Measurements from ENCODE around the gene CALM3.
"Not testable (repeated sequence)": the region's sequence is repeated elsewhere in the genome, so short reads cannot be mapped to it uniquely, and the experiment has no call there.

The CALM3 gene

DNA sequence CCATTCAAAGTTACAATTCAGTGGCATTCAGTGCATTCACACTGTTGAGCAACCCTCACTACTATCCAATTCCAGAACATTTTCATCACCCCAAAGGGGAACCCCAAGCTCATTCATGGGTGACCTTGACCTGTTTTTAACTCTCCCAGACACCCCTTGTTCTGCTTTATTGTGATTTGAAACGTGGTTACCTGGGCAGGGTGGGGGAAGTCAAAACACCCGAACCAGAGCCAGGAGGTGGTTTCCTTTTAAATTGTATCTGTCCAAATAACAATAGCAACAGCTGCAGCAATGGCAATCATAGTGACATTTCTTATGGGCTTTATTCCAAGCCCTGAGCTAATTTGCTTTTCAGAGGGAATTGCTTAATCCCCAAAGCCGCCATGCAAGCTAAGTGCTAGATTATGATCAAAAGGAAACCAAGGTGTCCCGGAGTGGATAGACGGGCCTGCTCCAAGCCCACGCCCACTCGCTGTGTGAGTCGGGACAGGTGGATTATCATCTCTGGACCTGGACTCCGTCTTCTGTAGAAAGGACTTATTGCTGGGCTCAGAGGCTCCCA is 17.6 kb downstream of the CALM3 start:
- Histone ChIP-seq H3K36me3 (ENCODE audit: control insufficient read depth in 1 of 2, insufficient read depth in 2 of 2, low read length in 2 of 2) (no peaks in the 10 kb centered on the region), H3K9me3 (ENCODE audit: control insufficient read depth in 1 of 2, low read length in 2 of 2) (no peaks in the 10 kb centered on the region), H3K4me3 (ENCODE audit: low read depth in 1 of 2, low read length in 2 of 2) (no peak overlapping the region), H3K27me3 (ENCODE audit: low read depth, low read length) (no peaks in the 10 kb centered on the region), H3K4me1 (ENCODE audit: control insufficient read depth in 1 of 2, insufficient read depth in 2 of 2, low read length in 2 of 2) (peaks cover 6 to 49% of the 10 kb centered on the region in 2 donors), H3K27ac (ENCODE audit: low read length) (no peak overlapping the region)

DNA sequence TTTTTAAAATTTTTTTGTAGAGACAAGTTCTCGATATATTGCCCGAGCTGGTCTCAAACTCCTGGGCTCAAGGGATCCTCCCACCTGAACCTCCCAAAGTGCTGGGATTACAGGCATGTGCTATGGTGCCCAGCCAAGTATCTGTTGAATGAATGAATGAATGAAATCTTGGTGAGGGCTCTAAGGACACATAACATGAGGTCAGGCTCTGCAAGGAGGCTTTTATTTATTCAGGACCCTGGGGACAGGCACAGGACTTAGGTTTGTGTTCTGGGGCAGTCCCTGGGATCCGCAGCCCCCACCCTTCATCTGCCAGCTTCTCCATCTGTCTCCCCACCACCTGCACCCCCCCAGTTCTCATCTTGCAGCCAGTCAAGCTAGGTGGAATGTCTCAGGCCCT is 19.1 kb downstream of the CALM3 start:
- Histone ChIP-seq H3K4me1 (ENCODE audit: control insufficient read depth in 1 of 2, insufficient read depth in 2 of 2, low read length in 2 of 2) (peaks cover 11 to 59% of the 10 kb centered on the region in 2 donors), H3K27ac (ENCODE audit: low read length) (no peak overlapping the region), H3K36me3 (ENCODE audit: control insufficient read depth in 1 of 2, insufficient read depth in 2 of 2, low read length in 2 of 2) (no peaks in the 10 kb centered on the region), H3K27me3 (ENCODE audit: low read depth, low read length) (no peaks in the 10 kb centered on the region), H3K9me3 (ENCODE audit: control insufficient read depth in 1 of 2, low read length in 2 of 2) (no peaks in the 10 kb centered on the region), H3K4me3 (ENCODE audit: low read depth in 1 of 2, low read length in 2 of 2) (peak overlapping the region in 1 of 2 donors; percentile 46)

DNA sequence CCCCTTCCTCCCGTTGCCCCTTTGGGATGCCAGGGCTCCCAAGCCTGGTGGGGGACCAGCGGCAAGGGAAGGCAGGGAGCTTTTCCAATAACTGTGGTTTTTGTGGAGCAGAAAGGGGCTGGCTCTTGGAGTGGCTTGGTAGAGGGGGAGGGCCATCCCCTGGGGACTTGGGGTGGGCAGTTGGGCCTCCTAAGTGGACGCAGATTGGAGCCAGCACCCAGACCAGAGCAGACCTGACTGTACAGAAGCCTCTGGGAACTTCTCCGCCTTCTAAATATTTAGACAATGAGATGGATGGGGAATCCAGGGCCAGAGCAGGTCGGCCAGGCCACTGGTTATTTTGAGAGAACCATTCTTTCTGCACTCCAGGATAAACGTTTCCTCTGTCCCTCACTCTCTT is 19.6 kb downstream of the CALM3 start:
- H3K4me1 ChIP-seq (ENCODE audit: control insufficient read depth in 1 of 2, insufficient read depth in 2 of 2, low read length in 2 of 2) = peaks cover 15 to 63% of the 10 kb centered on the region in 2 donors
- peak overlapping the region; percentile 74 for H3K27ac ChIP-seq (ENCODE audit: low read length)
- H3K4me3 ChIP-seq (ENCODE audit: low read depth in 1 of 2, low read length in 2 of 2) = peak overlapping the region; percentile 42 to 46
- no peaks in the 10 kb centered on the region for H3K27me3 ChIP-seq (ENCODE audit: low read depth, low read length)
- H3K9me3 ChIP-seq (ENCODE audit: control insufficient read depth in 1 of 2, low read length in 2 of 2) = no peaks in the 10 kb centered on the region
- no peaks in the 10 kb centered on the region for H3K36me3 ChIP-seq (ENCODE audit: control insufficient read depth in 1 of 2, insufficient read depth in 2 of 2, low read length in 2 of 2)

DNA sequence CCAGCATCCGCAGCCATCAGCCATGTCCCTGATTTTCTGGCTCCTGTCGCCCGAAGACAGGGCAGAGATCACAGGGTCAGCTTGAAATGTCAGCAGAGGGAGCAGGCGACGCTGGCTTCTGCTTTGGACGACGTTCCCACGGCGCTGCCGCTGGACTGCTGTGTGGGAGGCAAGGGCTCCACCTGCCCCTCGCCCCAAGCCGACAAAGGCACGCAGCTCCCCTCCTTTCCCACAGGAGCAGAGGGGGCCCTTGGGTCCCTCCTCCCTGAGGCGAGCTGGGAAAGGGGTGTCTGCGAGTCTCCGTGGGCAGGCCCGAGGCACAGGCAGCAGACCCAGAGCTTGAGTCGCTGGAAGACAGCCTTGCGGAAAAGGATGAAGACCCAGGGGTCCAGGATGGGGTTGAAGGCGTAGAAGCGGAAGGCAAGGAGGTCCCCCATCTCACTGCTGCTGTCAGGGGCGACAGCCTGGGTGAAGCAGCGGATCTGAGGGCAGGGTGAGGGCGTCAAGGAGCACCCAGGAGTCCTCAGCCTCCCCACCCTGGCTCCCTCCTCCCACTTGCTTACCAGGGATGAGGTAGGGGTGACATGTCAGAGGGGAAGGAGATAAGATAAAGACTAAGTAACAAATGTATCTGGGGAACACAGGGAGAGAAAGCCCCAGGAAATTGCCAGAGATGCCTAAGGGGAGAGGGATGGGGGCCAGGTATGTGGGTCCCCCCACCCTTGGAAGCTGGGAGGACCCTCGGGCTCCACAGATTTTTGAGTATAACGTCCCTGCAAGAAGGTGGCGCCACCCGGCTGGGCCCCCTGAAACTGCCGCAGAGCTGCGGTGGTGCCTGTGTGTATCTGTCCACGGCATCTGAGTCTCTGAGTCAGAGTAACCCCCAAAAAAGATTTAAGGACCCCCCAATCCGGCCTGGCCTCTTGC is 20.3 kb downstream of the CALM3 start:
- Histone ChIP-seq H3K27me3 (ENCODE audit: low read depth, low read length) (no peaks in the 10 kb centered on the region), H3K9me3 (ENCODE audit: control insufficient read depth in 1 of 2, low read length in 2 of 2) (no peaks in the 10 kb centered on the region), H3K4me1 (ENCODE audit: control insufficient read depth in 1 of 2, insufficient read depth in 2 of 2, low read length in 2 of 2) (peaks cover 20 to 63% of the 10 kb centered on the region in 2 donors), H3K36me3 (ENCODE audit: control insufficient read depth in 1 of 2, insufficient read depth in 2 of 2, low read length in 2 of 2) (no peaks in the 10 kb centered on the region), H3K4me3 (ENCODE audit: low read depth in 1 of 2, low read length in 2 of 2) (peak overlapping the region; percentile 42 to 46), H3K27ac (ENCODE audit: low read length) (peak overlapping the region; percentile 74)

- Histone ChIP-seq H3K4me1 (ENCODE audit: control insufficient read depth in 1 of 2, insufficient read depth in 2 of 2, low read length in 2 of 2) (peaks cover 19 to 57% of the 10 kb centered on the region in 2 donors), H3K27ac (ENCODE audit: low read length) (peak overlapping the region; percentile 74), H3K9me3 (ENCODE audit: control insufficient read depth in 1 of 2, low read length in 2 of 2) (no peaks in the 10 kb centered on the region), H3K27me3 (ENCODE audit: low read depth, low read length) (no peaks in the 10 kb centered on the region), H3K36me3 (ENCODE audit: control insufficient read depth in 1 of 2, insufficient read depth in 2 of 2, low read length in 2 of 2) (no peaks in the 10 kb centered on the region), H3K4me3 (ENCODE audit: low read depth in 1 of 2, low read length in 2 of 2) (peak overlapping the region; percentile 21 to 46)
Observed at GRCh38 chr19:46622118-46622446, 21.0 kb downstream of the CALM3 start.

DNA sequence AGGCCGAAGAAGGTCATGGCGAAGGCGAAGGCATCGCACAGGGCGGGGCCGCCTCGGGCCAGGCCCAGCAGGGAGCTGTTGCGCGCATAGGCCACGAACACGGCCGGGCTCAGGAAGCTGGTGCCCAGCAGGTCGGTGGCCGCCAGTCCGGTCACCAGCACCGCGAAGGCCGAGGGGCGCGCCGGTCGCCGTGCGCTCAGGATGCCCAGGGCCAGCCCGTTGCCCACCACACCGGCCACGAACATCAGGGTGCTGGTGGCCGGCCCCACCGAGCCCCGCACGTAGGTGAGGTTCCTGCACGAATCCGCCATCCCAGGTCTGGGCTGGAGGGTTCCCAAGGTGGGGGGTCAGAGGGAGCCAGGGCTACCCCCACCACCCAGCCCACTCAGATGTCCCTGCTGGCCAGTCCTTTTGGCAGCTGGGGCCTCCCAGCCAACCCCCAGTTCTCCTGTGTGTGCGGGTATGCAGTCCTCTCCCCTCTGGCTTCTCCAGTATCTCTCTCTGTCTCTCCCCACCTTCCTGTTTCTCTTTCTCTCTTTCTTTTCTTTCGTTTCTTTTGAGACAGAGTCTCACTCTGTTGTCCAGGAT is 22.9 kb downstream of the CALM3 start:
- Histone ChIP-seq H3K4me1 (ENCODE audit: control insufficient read depth in 1 of 2, insufficient read depth in 2 of 2, low read length in 2 of 2) (peaks cover 14 to 52% of the 10 kb centered on the region in 2 donors), H3K4me3 (ENCODE audit: low read depth in 1 of 2, low read length in 2 of 2) (peak overlapping the region; percentile 7 to 23), H3K9me3 (ENCODE audit: control insufficient read depth in 1 of 2, low read length in 2 of 2) (no peaks in the 10 kb centered on the region), H3K27ac (ENCODE audit: low read length) (no peak overlapping the region), H3K36me3 (ENCODE audit: control insufficient read depth in 1 of 2, insufficient read depth in 2 of 2, low read length in 2 of 2) (no peaks in the 10 kb centered on the region), H3K27me3 (ENCODE audit: low read depth, low read length) (no peaks in the 10 kb centered on the region)

DNA sequence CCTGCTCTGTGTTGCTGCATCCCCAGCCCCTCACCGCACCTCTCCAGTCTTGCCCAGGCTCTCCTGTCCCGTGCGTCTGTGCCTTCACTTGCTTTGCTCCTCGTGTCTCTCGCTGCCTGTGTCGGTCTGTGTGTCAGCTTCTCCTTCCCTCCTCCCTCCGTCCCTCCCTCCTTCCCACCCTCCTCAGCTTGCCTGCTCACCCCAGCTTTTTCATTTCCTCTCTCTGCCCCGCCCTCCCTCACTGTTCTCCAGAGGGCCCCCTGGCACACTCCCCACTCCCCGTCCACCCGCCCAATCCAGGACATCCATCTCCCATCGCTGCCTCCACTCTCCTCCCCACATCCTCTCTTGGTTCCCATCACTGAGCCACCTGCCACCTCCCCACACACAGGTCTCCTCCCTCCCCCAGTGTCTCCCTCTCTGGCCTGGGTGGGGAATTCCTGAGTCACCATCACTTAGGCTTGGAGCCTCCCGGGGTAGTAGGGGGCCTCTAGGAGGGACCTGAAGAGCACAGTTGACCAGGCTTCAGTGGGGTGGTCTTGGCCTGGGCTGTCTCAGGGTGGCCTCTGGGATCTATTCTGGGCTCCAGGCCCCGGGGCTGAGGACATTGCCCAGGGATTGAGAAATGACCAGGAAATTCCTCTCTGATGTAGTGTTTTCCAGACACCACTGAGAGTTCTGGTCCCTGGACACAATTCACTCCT is 24.0 kb downstream of the CALM3 start, which contains the start of gene PTGIR:
Gene PTGIR (minus strand): TSS at position 132 of the 704 bp plus-strand sequence. CDS start 864 bp downstream, outside the sequence.
- Histone ChIP-seq H3K27me3 (ENCODE audit: low read depth, low read length) (no peaks in the 10 kb centered on the region), H3K36me3 (ENCODE audit: control insufficient read depth in 1 of 2, insufficient read depth in 2 of 2, low read length in 2 of 2) (no peaks in the 10 kb centered on the region), H3K9me3 (ENCODE audit: control insufficient read depth in 1 of 2, low read length in 2 of 2) (no peaks in the 10 kb centered on the region), H3K4me1 (ENCODE audit: control insufficient read depth in 1 of 2, insufficient read depth in 2 of 2, low read length in 2 of 2) (peaks cover 14 to 43% of the 10 kb centered on the region in 2 donors), H3K4me3 (ENCODE audit: low read depth in 1 of 2, low read length in 2 of 2) (peak within 1 kb of the TSS; percentile 23 to 44), H3K27ac (ENCODE audit: low read length) (peak within 1 kb of the TSS; percentile 82)

DNA sequence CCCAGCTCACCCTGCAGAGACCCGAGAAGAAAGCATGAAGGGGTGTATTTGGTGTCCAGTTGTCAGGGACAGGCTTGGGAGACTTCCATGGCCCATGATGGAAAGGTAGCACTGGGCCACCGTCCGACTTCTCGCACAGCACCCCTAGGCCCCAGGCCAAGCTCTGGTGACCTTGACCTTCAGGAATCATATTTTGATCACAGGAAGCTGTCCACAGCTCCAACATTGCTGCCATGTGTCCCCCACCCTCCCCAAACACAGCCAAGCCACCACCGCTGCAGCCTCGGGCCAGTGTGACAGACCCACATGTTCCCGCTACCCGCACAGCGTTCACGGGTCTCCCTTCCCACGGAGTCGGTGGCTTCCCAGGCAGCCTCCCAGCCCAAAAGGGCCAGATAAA is 24.6 kb downstream of the CALM3 start:
- Histone ChIP-seq H3K27ac (ENCODE audit: low read length) (peak overlapping the region; percentile 82), H3K4me1 (ENCODE audit: control insufficient read depth in 1 of 2, insufficient read depth in 2 of 2, low read length in 2 of 2) (peaks cover 14 to 37% of the 10 kb centered on the region in 2 donors), H3K9me3 (ENCODE audit: control insufficient read depth in 1 of 2, low read length in 2 of 2) (no peaks in the 10 kb centered on the region), H3K4me3 (ENCODE audit: low read depth in 1 of 2, low read length in 2 of 2) (no peak overlapping the region), H3K36me3 (ENCODE audit: control insufficient read depth in 1 of 2, insufficient read depth in 2 of 2, low read length in 2 of 2) (no peaks in the 10 kb centered on the region), H3K27me3 (ENCODE audit: low read depth, low read length) (no peaks in the 10 kb centered on the region)

GRCh38 chr19:46626446-46626845 is 25.3 kb downstream of the CALM3 start:
- Histone ChIP-seq H3K36me3 (ENCODE audit: control insufficient read depth in 1 of 2, insufficient read depth in 2 of 2, low read length in 2 of 2) (no peaks in the 10 kb centered on the region), H3K9me3 (ENCODE audit: control insufficient read depth in 1 of 2, low read length in 2 of 2) (no peaks in the 10 kb centered on the region), H3K4me1 (ENCODE audit: control insufficient read depth in 1 of 2, insufficient read depth in 2 of 2, low read length in 2 of 2) (peaks cover 14 to 31% of the 10 kb centered on the region in 2 donors), H3K27ac (ENCODE audit: low read length) (peak overlapping the region; percentile 82), H3K27me3 (ENCODE audit: low read depth, low read length) (no peaks in the 10 kb centered on the region), H3K4me3 (ENCODE audit: low read depth in 1 of 2, low read length in 2 of 2) (no peak overlapping the region)

DNA sequence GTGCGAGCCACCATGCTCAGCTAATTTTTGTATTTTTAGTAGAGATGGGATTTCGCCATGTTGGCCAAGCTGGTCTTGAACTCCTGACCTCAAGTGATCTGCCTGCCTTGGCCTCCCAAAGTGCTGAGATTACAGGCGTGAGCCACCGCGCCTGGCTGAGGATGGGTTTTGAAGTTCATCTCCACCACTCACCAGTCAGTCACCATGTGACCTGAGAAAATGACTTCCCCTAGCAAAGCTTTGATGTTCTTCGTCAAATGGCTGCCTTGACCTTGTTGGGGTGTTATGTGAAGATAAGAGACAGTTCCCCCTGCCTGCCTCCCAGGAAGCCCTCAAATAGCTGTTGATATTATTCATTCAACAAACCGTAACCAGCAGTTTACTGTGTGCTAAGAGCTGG is 27.8 kb downstream of the CALM3 start:
- H3K27me3 ChIP-seq (ENCODE audit: low read depth, low read length); H3K27ac ChIP-seq (ENCODE audit: low read length); H3K4me3 ChIP-seq (ENCODE audit: low read depth in 1 of 2, low read length in 2 of 2); H3K9me3 ChIP-seq (ENCODE audit: control insufficient read depth in 1 of 2, low read length in 2 of 2); H3K36me3 ChIP-seq (ENCODE audit: control insufficient read depth in 1 of 2, insufficient read depth in 2 of 2, low read length in 2 of 2): not testable (repeated sequence)
- peaks cover 20 to 21% of the 10 kb centered on the region in 2 donors for H3K4me1 ChIP-seq (ENCODE audit: control insufficient read depth in 1 of 2, insufficient read depth in 2 of 2, low read length in 2 of 2)

DNA sequence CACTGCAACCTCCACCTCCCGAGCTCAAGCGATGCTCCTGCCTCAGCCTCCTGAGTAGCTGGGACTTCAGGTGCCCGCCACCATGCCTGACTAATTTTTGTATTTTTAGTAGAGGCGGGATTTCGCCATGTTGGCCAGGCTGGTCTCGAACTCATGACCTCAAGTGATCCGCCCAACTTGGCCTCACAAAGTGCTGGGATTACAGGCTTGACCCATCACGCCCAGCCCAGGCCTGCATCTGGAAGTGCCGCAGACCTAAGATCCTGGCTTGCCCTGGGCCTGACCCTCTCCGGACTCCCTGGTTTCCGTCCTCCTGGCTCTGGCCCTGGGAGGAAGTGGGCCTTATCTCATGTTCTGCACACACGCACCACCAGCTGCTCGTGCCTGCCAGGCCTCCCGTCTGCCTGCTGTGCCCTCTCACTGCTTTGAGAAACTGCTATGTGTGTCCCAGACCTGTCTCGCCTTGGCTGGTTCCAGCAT is 28.5 kb downstream of the CALM3 start:
- H3K27me3 ChIP-seq (ENCODE audit: low read depth, low read length) = no peaks in the 10 kb centered on the region
- H3K4me1 ChIP-seq (ENCODE audit: control insufficient read depth in 1 of 2, insufficient read depth in 2 of 2, low read length in 2 of 2) = peaks cover 20 to 23% of the 10 kb centered on the region in 2 donors
- H3K36me3 ChIP-seq (ENCODE audit: control insufficient read depth in 1 of 2, insufficient read depth in 2 of 2, low read length in 2 of 2) = no peaks in the 10 kb centered on the region
- no peak overlapping the region for H3K27ac ChIP-seq (ENCODE audit: low read length)
- H3K4me3 ChIP-seq (ENCODE audit: low read depth in 1 of 2, low read length in 2 of 2) = no peak overlapping the region
- H3K9me3 ChIP-seq (ENCODE audit: control insufficient read depth in 1 of 2, low read length in 2 of 2) = no peaks in the 10 kb centered on the region
